ENCODE results near the gene KIAA0825. TPM values are rescaled to one million over a fixed set of nuclear protein-coding genes. Genes with fewer than 3 reads are reported as not detected.

Gene KIAA0825
- total RNA-seq, 1 experiment from 2014 or later, result 1.3 TPM

GRCh38 chr5:94111209-94112004 lies 507.0 kb downstream of the KIAA0825 start (continued):
- peak; percentile 86 for TF ChIP-seq GABPB1 (CRISPR knock-in tag; IDR thresholded peaks at IDR 0.05)
- TF ChIP-seq ERG (CRISPR knock-in tag; IDR thresholded peaks at IDR 0.05), result no peak
- TF ChIP-seq RELA (CRISPR knock-in tag; IDR thresholded peaks at IDR 0.05; ENCODE audit: borderline replicate concordance), result peak; percentile 26; the same call in 1 of the 2 replicates
- TF ChIP-seq CREM (CRISPR knock-in tag; IDR thresholded peaks at IDR 0.05), result peak; percentile 95
- TF ChIP-seq FOXP1 (CRISPR knock-in tag; IDR thresholded peaks at IDR 0.05; ENCODE audit: borderline replicate concordance), result peak; percentile 20; the same call in 1 of the 2 replicates
- TF ChIP-seq, protein P1, sequence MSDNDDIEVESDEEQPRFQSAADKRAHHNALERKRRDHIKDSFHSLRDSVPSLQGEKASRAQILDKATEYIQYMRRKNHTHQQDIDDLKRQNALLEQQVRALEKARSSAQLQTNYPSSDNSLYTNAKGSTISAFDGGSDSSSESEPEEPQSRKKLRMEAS (CRISPR knock-in tag; IDR thresholded peaks at IDR 0.05), result peak; percentile 87
- TF ChIP-seq, protein P2, sequence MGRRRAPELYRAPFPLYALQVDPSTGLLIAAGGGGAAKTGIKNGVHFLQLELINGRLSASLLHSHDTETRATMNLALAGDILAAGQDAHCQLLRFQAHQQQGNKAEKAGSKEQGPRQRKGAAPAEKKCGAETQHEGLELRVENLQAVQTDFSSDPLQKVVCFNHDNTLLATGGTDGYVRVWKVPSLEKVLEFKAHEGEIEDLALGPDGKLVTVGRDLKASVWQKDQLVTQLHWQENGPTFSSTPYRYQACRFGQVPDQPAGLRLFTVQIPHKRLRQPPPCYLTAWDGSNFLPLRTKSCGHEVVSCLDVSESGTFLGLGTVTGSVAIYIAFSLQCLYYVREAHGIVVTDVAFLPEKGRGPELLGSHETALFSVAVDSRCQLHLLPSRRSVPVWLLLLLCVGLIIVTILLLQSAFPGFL (CRISPR knock-in tag; IDR thresholded peaks at IDR 0.05; ENCODE audit: borderline replicate concordance), result no peak
- no peak for TF ChIP-seq TEAD4 (CRISPR knock-in tag; IDR thresholded peaks at IDR 0.05)
- no peak for TF ChIP-seq NFATC4 (CRISPR knock-in tag; IDR thresholded peaks at IDR 0.05)
- TF ChIP-seq TP53 (CRISPR knock-in tag; IDR thresholded peaks at IDR 0.05), result 0 out of 2 replicates have a peak, but pooled peaks have one; percentile 54
- peak; percentile 62; the same call in 1 of the 2 replicates for TF ChIP-seq E2F5 (CRISPR knock-in tag; IDR thresholded peaks at IDR 0.05)
- TF ChIP-seq ELF4 (CRISPR knock-in tag; IDR thresholded peaks at IDR 0.05; ENCODE audit: low read depth), result no peak
- TF ChIP-seq, protein P3, sequence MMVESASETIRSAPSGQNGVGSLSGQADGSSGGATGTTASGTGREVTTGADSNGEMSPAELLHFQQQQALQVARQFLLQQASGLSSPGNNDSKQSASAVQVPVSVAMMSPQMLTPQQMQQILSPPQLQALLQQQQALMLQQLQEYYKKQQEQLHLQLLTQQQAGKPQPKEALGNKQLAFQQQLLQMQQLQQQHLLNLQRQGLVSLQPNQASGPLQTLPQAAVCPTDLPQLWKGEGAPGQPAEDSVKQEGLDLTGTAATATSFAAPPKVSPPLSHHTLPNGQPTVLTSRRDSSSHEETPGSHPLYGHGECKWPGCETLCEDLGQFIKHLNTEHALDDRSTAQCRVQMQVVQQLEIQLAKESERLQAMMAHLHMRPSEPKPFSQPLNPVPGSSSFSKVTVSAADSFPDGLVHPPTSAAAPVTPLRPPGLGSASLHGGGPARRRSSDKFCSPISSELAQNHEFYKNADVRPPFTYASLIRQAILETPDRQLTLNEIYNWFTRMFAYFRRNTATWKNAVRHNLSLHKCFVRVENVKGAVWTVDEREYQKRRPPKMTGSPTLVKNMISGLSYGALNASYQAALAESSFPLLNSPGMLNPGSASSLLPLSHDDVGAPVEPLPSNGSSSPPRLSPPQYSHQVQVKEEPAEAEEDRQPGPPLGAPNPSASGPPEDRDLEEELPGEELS (CRISPR knock-in tag; IDR thresholded peaks at IDR 0.05), result 0 out of 2 replicates have a peak, but pooled peaks have one; percentile 25
- TF ChIP-seq, protein P4, sequence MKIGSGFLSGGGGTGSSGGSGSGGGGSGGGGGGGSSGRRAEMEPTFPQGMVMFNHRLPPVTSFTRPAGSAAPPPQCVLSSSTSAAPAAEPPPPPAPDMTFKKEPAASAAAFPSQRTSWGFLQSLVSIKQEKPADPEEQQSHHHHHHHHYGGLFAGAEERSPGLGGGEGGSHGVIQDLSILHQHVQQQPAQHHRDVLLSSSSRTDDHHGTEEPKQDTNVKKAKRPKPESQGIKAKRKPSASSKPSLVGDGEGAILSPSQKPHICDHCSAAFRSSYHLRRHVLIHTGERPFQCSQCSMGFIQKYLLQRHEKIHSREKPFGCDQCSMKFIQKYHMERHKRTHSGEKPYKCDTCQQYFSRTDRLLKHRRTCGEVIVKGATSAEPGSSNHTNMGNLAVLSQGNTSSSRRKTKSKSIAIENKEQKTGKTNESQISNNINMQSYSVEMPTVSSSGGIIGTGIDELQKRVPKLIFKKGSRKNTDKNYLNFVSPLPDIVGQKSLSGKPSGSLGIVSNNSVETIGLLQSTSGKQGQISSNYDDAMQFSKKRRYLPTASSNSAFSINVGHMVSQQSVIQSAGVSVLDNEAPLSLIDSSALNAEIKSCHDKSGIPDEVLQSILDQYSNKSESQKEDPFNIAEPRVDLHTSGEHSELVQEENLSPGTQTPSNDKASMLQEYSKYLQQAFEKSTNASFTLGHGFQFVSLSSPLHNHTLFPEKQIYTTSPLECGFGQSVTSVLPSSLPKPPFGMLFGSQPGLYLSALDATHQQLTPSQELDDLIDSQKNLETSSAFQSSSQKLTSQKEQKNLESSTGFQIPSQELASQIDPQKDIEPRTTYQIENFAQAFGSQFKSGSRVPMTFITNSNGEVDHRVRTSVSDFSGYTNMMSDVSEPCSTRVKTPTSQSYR (CRISPR knock-in tag; IDR thresholded peaks at IDR 0.05), result no peak
- TF ChIP-seq ZBTB21 (CRISPR knock-in tag; IDR thresholded peaks at IDR 0.05; ENCODE audit: borderline replicate concordance), result 0 out of 2 replicates have a peak, but pooled peaks have one; percentile 74
- TF ChIP-seq ETV6 (CRISPR knock-in tag; IDR thresholded peaks at IDR 0.05), result peak; percentile 82; the same call in 1 of the 2 replicates
